ENCODE measurements around the gene RGS13.

DNA sequence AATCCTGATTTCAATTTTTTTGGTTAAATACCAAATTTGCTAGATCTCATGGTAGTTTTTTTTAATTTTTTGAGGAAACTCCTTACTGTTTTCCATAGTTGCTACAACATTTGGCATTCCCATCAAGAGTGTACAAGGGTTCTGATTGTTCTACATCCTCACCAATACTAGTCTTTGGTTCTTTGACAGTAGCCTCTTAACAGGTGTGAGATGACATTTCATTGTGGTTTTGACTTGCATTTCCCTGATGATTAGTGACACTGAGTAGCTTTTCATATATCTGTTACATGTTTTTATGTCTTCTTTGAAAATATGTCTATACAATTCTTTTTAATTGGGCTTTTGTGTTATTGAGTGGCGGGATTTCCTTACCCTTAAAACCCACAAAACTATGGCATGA, 20.9 kb upstream of the RGS13 start:
- TF ChIP-seq, protein P1, sequence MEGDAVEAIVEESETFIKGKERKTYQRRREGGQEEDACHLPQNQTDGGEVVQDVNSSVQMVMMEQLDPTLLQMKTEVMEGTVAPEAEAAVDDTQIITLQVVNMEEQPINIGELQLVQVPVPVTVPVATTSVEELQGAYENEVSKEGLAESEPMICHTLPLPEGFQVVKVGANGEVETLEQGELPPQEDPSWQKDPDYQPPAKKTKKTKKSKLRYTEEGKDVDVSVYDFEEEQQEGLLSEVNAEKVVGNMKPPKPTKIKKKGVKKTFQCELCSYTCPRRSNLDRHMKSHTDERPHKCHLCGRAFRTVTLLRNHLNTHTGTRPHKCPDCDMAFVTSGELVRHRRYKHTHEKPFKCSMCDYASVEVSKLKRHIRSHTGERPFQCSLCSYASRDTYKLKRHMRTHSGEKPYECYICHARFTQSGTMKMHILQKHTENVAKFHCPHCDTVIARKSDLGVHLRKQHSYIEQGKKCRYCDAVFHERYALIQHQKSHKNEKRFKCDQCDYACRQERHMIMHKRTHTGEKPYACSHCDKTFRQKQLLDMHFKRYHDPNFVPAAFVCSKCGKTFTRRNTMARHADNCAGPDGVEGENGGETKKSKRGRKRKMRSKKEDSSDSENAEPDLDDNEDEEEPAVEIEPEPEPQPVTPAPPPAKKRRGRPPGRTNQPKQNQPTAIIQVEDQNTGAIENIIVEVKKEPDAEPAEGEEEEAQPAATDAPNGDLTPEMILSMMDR (IDR thresholded peaks at IDR 0.05), result no peak
- TF ChIP-seq POLR2AphosphoS5 (IDR thresholded peaks at IDR 0.05), result no peak
